SU-DHL-6 (cell line): ENCODE results near the gene PLEKHF1.

Experiments
- H2AFZ ChIP-seq: fragments of 200-600 bp; sonication (generic); 2 replicates; pipeline ENCODE4 v1.6.1; 2014; ENCODE audit warnings: low read depth, mild to moderate bottlenecking, moderate library complexity, mixed read lengths, antibody characterized with exemption, low read length; ENCODE audit not compliant: severe bottlenecking
- H3F3A ChIP-seq: fragments of 200-600 bp; shearing (Covaris generic); 2 replicates; pipeline ENCODE4 v1.6.0; 2016; ENCODE audit warnings: antibody characterized with exemption, mild to moderate bottlenecking; ENCODE audit not compliant: insufficient read depth
- H3K27ac ChIP-seq: fragments of 200-600 bp; sonication (generic); 2 replicates; pipeline ENCODE4 v1.5.1; 2016; ENCODE audit warnings: low read depth, mild to moderate bottlenecking, low read length, moderate library complexity, mixed read lengths
- H3K27me3 ChIP-seq: fragments of 200-600 bp; sonication (generic), shearing (Covaris generic); 2 replicates; pipeline ENCODE4 v1.6.0; 2014; ENCODE audit warnings: mild to moderate bottlenecking, low read length
- H3K36me3 ChIP-seq: fragments of 200-600 bp; sonication (generic); 2 replicates; pipeline ENCODE4 v1.6.1; 2014; ENCODE audit warnings: mild to moderate bottlenecking, low read length, mixed read lengths
- H3K4me2 ChIP-seq: fragments of 300-600, 200-600 bp; shearing (Covaris generic), sonication (generic); 2 replicates; pipeline ENCODE4 v1.6.0; 2014; ENCODE audit warnings: low read length, low read depth, mild to moderate bottlenecking; ENCODE audit not compliant: poor library complexity, severe bottlenecking
- H3K4me3 ChIP-seq: fragments of 200-600 bp; sonication (generic); 2 replicates; pipeline ENCODE4 v1.5.1; 2014; ENCODE audit warnings: antibody characterized with exemption, low read length, mild to moderate bottlenecking, mixed read lengths; ENCODE audit not compliant: insufficient read depth, poor library complexity, severe bottlenecking
- H3K79me2 ChIP-seq: fragments of 200-600 bp; sonication (generic); 2 replicates; pipeline ENCODE4 v1.6.1; 2014; ENCODE audit warnings: mild to moderate bottlenecking, low read length, moderate library complexity; ENCODE audit not compliant: insufficient read depth
- H3K9ac ChIP-seq: fragments of 200-600 bp; sonication (generic); 2 replicates; pipeline ENCODE4 v1.7.0; 2014; ENCODE audit warnings: mild to moderate bottlenecking, low read length
- H3K9me2 ChIP-seq: fragments of 200-600 bp; sonication (generic); replicated peaks from 2 replicates; pipeline ENCODE4 v1.6.1; 2014; ENCODE audit warnings: low read length; ENCODE audit not compliant: insufficient read depth
- H3K9me3 ChIP-seq: fragments of 200-600 bp; sonication (generic); 2 replicates; pipeline ENCODE4 v1.6.1; 2014; ENCODE audit warnings: low read length, mixed read lengths; ENCODE audit not compliant: insufficient read depth
- H4K20me1 ChIP-seq: fragments of 200-600 bp; sonication (generic); 2 replicates; pipeline ENCODE4 v1.6.1; 2014; ENCODE audit warnings: low read depth, mild to moderate bottlenecking, antibody characterized with exemption, low read length, moderate library complexity, mixed read lengths
- CTCF ChIP-seq: fragments of 200-600 bp; sonication (generic); IDR thresholded peaks from one replicate; pipeline ENCODE4 v1.5.1; 2017; ENCODE audit warnings: antibody characterized with exemption, mild to moderate bottlenecking, low read length, moderate library complexity; ENCODE audit not compliant: insufficient read depth, poor library complexity, severe bottlenecking
- EZH2phosphoT487 ChIP-seq: fragments of 200-600 bp; sonication (generic), shearing (Covaris generic); conservative IDR thresholded peaks from 2 replicates; pipeline ENCODE4 v1.6.1; 2018; ENCODE audit warnings: mild to moderate bottlenecking, antibody characterized with exemption, low read length, moderate library complexity, mixed read lengths

Gene PLEKHF1

GRCh38 chr19:29620931-29621351 lies 44.3 kb upstream of the PLEKHF1 start:
- no peak overlapping the region for H3K4me3 ChIP-seq
- no peaks in the 10 kb centered on the region for H3K79me2 ChIP-seq
- H3K9ac ChIP-seq = no peak overlapping the region
- no peaks in the 10 kb centered on the region for H3K9me3 ChIP-seq
- TF ChIP-seq CTCF = no peak
- H3K4me2 ChIP-seq = no peak overlapping the region
- H3K27ac ChIP-seq = no peak overlapping the region
- no peaks in the 10 kb centered on the region for H3K9me2 ChIP-seq
- H3F3A ChIP-seq = no peaks in the 10 kb centered on the region
- H3K36me3 ChIP-seq = no peaks in the 10 kb centered on the region
- no peak overlapping the region for H2AFZ ChIP-seq
- H4K20me1 ChIP-seq = no peaks in the 10 kb centered on the region
- no peaks in the 10 kb centered on the region for H3K27me3 ChIP-seq

DNA sequence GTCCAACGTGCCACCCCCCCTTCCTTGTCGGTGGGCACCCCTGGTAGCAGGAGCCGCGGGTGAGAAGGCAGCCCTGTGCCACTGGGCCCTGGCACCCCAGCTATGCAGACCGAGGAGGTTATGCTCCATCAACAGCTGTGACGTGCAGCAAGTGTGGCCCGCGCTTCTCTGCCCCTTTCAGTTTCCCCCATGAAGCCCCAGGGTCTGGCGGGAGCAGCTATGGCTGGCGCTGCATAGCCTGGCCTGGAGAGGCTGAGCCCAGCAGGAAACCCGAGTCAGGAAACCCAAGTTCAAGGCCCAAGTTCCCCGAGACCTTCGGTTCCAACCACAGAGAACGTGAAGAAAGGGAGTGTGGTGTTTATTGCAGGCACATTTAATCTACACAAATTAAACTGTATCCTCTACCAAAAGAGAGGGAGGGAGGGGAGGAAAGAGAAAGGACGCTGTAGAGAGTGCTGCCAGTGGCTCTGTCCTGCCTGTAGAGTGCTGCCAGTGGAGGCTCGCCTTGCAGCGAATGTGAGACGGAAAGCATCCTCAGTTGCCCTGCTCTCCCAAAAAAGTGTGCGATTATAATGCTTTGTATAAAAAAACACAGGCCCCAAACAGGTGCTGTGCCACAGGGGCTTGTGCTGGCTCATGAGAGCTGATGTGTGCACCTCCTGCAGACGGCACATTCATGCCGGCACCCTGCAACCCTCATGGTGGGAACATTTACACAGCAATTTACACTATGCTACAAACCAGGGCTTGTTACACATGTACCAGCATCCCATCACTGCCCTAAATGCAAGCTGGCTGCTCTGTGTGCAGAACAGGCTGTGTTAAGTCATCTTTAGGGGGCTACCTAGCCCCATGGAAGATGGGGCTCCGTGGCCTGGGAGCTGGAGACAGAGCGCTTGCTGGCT lies 42.8 kb upstream of the PLEKHF1 start:
- Histone ChIP-seq H3K9me2 (no peaks in the 10 kb centered on the region), H3K36me3 (no peaks in the 10 kb centered on the region), H3F3A (no peaks in the 10 kb centered on the region), H4K20me1 (no peaks in the 10 kb centered on the region), H3K9ac (no peak overlapping the region), H3K27me3 (no peaks in the 10 kb centered on the region), H3K27ac (no peak overlapping the region), H2AFZ (no peak overlapping the region), H3K4me3 (no peak overlapping the region), H3K4me2 (no peak overlapping the region), H3K9me3 (no peaks in the 10 kb centered on the region), H3K79me2 (no peaks in the 10 kb centered on the region)
- TF ChIP-seq EZH2phosphoT487 = no peak
- no peak for TF ChIP-seq CTCF

- Histone ChIP-seq H3K27ac (no peak overlapping the region), H4K20me1 (no peaks in the 10 kb centered on the region), H3K4me2 (no peak overlapping the region), H3K9me3 (no peaks in the 10 kb centered on the region), H3K9ac (no peak overlapping the region), H3K9me2 (no peaks in the 10 kb centered on the region), H3K4me3 (no peak overlapping the region), H3K79me2 (no peaks in the 10 kb centered on the region), H3K36me3 (no peaks in the 10 kb centered on the region), H2AFZ (no peak overlapping the region), H3K27me3 (no peaks in the 10 kb centered on the region), H3F3A (no peaks in the 10 kb centered on the region)
- no peak for TF ChIP-seq EZH2phosphoT487
- no peak for TF ChIP-seq CTCF
Observed at GRCh38 chr19:29623726-29624488, 41.4 kb upstream of the PLEKHF1 start.
